ENCODE data around the gene SLC12A1.

- no peak for TF ChIP-seq CTCF (IDR thresholded peaks at IDR 0.05)
- no peak for TF ChIP-seq POLR2A (IDR thresholded peaks at IDR 0.05)
Measured at GRCh38 chr15:48315041-48315440, 108.9 kb downstream of the SLC12A1 start.
